GM23338 (cell line): Measurements from ENCODE around the gene TUBGCP2. TPM values are rescaled to one million over a fixed set of nuclear protein-coding genes. Genes with fewer than 3 reads are reported as not detected.

ENCODE experiments used
- ATAC-seq: fragments of 200-7000 bp; cut with Tn5 transposase; 3 replicates; pipeline ENCODE4 v1.9.1; 2020
- DNase-seq: peaks from one replicate; pipeline ENCODE4 v3.0.0-alpha.2; 2015; ENCODE audit warnings: low spot score
- H2AFZ ChIP-seq: fragments of 200-600 bp; sonication (generic); 2 replicates; pipeline ENCODE4 v1.8.0; 2016; ENCODE audit warnings: antibody characterized with exemption, mild to moderate bottlenecking, moderate library complexity
- H3F3A ChIP-seq: fragments of 200-600 bp; sonication (generic); replicated peaks from 2 replicates; pipeline ENCODE4 v1.8.0; 2017; ENCODE audit warnings: antibody characterized with exemption, mixed run types, low read depth
- H3K27ac ChIP-seq: fragments of 200-600 bp; sonication (generic); 2 replicates; pipeline ENCODE4 v1.6.1; 2016; ENCODE audit warnings: low read depth
- H3K27me3 ChIP-seq: fragments of 200-600 bp; sonication (generic); 2 replicates; pipeline ENCODE4 v1.8.0; 2016; ENCODE audit warnings: mild to moderate bottlenecking, mixed run types, moderate library complexity; ENCODE audit not compliant: insufficient read depth
- H3K36me3 ChIP-seq: fragments of 200-600 bp; sonication (generic); 2 replicates; pipeline ENCODE4 v1.8.0; 2016; ENCODE audit warnings: mild to moderate bottlenecking; ENCODE audit not compliant: insufficient read depth
- H3K4me1 ChIP-seq: fragments of 200-600 bp; sonication (generic); 2 replicates; pipeline ENCODE4 v1.8.0; 2016; ENCODE audit warnings: mild to moderate bottlenecking, moderate library complexity; ENCODE audit not compliant: insufficient read depth
- H3K4me2 ChIP-seq: fragments of 200-600 bp; sonication (generic); 2 replicates; pipeline ENCODE4 v1.7.1; 2017; ENCODE audit warnings: mixed run types
- H3K4me3 ChIP-seq: fragments of 200-600 bp; sonication (generic); 2 replicates; pipeline ENCODE4 v1.6.1; 2016; ENCODE audit warnings: mixed run types
- H3K79me2 ChIP-seq: fragments of 200-600 bp; sonication (generic); replicated peaks from 2 replicates; pipeline ENCODE4 v1.8.0; 2017; ENCODE audit warnings: mild to moderate bottlenecking; ENCODE audit not compliant: insufficient read depth
- H3K9me2 ChIP-seq: fragments of 200-600 bp; sonication (generic); 2 replicates; pipeline ENCODE4 v1.8.0; 2017; ENCODE audit not compliant: insufficient read depth
- H4K20me1 ChIP-seq: fragments of 200-600 bp; sonication (generic); replicated peaks from 2 replicates; pipeline ENCODE4 v1.8.0; 2017; ENCODE audit warnings: mild to moderate bottlenecking; ENCODE audit not compliant: insufficient read depth
- H3K27ac Mint-ChIP-seq: 2 replicates; pipeline ENCODE4 v1.8.0; 2020; ENCODE audit warnings: inconsistent platforms, mild to moderate bottlenecking, moderate library complexity, mixed read lengths
- H3K27me3 Mint-ChIP-seq: 3 replicates; pipeline ENCODE4 v1.8.0; 2022; ENCODE audit warnings: low read depth, mild to moderate bottlenecking, moderate library complexity, mixed read lengths, inconsistent platforms; ENCODE audit not compliant: insufficient read depth, poor library complexity
- H3K36me3 Mint-ChIP-seq: 3 replicates; pipeline ENCODE4 v1.8.0; 2021; ENCODE audit warnings: low read depth, mild to moderate bottlenecking, inconsistent platforms, moderate library complexity, mixed read lengths
- H3K4me1 Mint-ChIP-seq: 3 replicates; pipeline ENCODE4 v1.8.0; 2020; ENCODE audit warnings: mild to moderate bottlenecking, inconsistent platforms, mixed read lengths
- H3K4me3 Mint-ChIP-seq: 3 replicates; pipeline ENCODE4 v1.8.0; 2021; ENCODE audit warnings: moderate library complexity, mild to moderate bottlenecking, inconsistent platforms, mixed read lengths
- H3K9me3 Mint-ChIP-seq: 3 replicates; pipeline ENCODE4 v1.8.0; 2020; ENCODE audit warnings: moderate library complexity, mild to moderate bottlenecking, inconsistent platforms, mixed read lengths
- CREB1 ChIP-seq: fragments of 250-450 bp; sonication (Bioruptor Pico); IDR thresholded peaks from 2 replicates; pipeline ENCODE4 v1.5.0; 2020; ENCODE audit warnings: low read depth, mild to moderate bottlenecking, moderate library complexity
- ETS1 ChIP-seq: IDR thresholded peaks from 2 replicates; pipeline ENCODE4 v1.6.1; 2016; ENCODE audit warnings: antibody characterized with exemption
- EZH2 ChIP-seq: fragments of 200-600 bp; sonication (generic); IDR thresholded peaks from one replicate; pipeline ENCODE4 v1.8.0; 2017; ENCODE audit warnings: antibody characterized with exemption, mild to moderate bottlenecking, low read depth; ENCODE audit not compliant: unreplicated experiment
- JUNB ChIP-seq: IDR thresholded peaks from one replicate; pipeline ENCODE4 v1.6.1; 2016; ENCODE audit warnings: antibody characterized with exemption; ENCODE audit not compliant: unreplicated experiment
- NANOG ChIP-seq: IDR thresholded peaks from 2 replicates; pipeline ENCODE4 v1.6.1; 2016; ENCODE audit warnings: antibody characterized with exemption, borderline replicate concordance
- POLR2AphosphoS5 ChIP-seq: IDR thresholded peaks from 2 replicates; pipeline ENCODE4 v1.6.1; 2016; ENCODE audit warnings: antibody characterized with exemption, low read depth
- REST ChIP-seq: IDR thresholded peaks from one replicate; pipeline ENCODE4 v1.6.1; 2018; ENCODE audit warnings: antibody characterized with exemption; ENCODE audit not compliant: unreplicated experiment
- ZNF114 ChIP-seq: fragments of 250-450 bp; sonication (Bioruptor Pico); IDR thresholded peaks from 2 replicates; pipeline ENCODE4 v1.5.0; 2020; ENCODE audit warnings: mild to moderate bottlenecking, moderate library complexity
- ZNF331 ChIP-seq: fragments of 250-450 bp; sonication (Bioruptor Pico); IDR thresholded peaks from 2 replicates; pipeline ENCODE4 v1.5.0; 2020; ENCODE audit warnings: low read depth, mild to moderate bottlenecking, moderate library complexity
- ZNF462 ChIP-seq: fragments of 250-450 bp; sonication (Bioruptor Pico); IDR thresholded peaks from 2 replicates; pipeline ENCODE4 v1.5.0; 2020; ENCODE audit warnings: mild to moderate bottlenecking, moderate library complexity
- polyA plus RNA-seq: library from polyadenylated mRNA; unstranded; fragments of >200 nt; fragmentation: Nextera tagmentation; extraction: Ambion mirVana; gene quantifications from 2 replicates; pipeline ENCODE4 v1.2.1, GENCODE V29; 2016
- total RNA-seq: library from RNA; depleted of rRNA; stranded (reverse); fragments of >200 nt; shearing (Covaris generic); gene quantifications from 2 replicates; pipeline ENCODE4 v1.2.3, GENCODE V29; 2014

The TUBGCP2 gene
- total and polyA plus RNA-seq, 2 experiments from 2014 or later: 59.6 to 67.7 TPM

- TF ChIP-seq ZNF462 (CRISPR knock-in tag) (no peak), REST (no peak), EZH2 (no peak), ZNF114 (CRISPR knock-in tag) (no peak)
Measured at GRCh38 chr10:133252223-133252552, 56.5 kb downstream of the TUBGCP2 start (continued).

- DNase-seq (no peak), ATAC-seq (no peak)
- Histone ChIP-seq H3F3A (no peaks in the 10 kb centered on the region), H3K4me3 (no peak overlapping the region), H2AFZ (no peak overlapping the region), H3K79me2 (no peaks in the 10 kb centered on the region), H4K20me1 (no peaks in the 10 kb centered on the region), H3K27me3 (no peaks in the 10 kb centered on the region), H3K4me1 (peaks cover 7% of the 10 kb centered on the region; the same call in 1 of the 2 replicates), H3K9me2 (no peaks in the 10 kb centered on the region), H3K27ac (no peak overlapping the region), H3K4me2 (no peak overlapping the region), H3K36me3 (no peaks in the 10 kb centered on the region)
- Mint-ChIP-seq H3K27ac (no peak overlapping the region), H3K4me1 (peaks cover 11% of the 10 kb centered on the region), H3K36me3 (no peaks in the 10 kb centered on the region), H3K9me3 (no peaks in the 10 kb centered on the region; the same call in 1 of the 3 replicates), H3K4me3 (no peak overlapping the region), H3K27me3 (peaks cover 15% of the 10 kb centered on the region)
- no peak for TF ChIP-seq ZNF331 (CRISPR knock-in tag)
- no peak for TF ChIP-seq ETS1
- no peak for TF ChIP-seq ZNF114 (CRISPR knock-in tag)
- no peak for TF ChIP-seq REST
- TF ChIP-seq JUNB: no peak
- TF ChIP-seq NANOG: no peak
- no peak for TF ChIP-seq CREB1 (CRISPR knock-in tag)
- TF ChIP-seq POLR2AphosphoS5: no peak
Measured at GRCh38 chr10:133251388-133252222, 57.1 kb downstream of the TUBGCP2 start.
